WTC11 (cell line): ENCODE measurements around the gene PDCD5. TPM values are rescaled to one million over a fixed set of nuclear protein-coding genes. Genes with fewer than 3 reads are reported as not detected.
"Not testable (repeated sequence)": the region's sequence is repeated elsewhere in the genome, so short reads cannot be mapped to it uniquely, and the experiment has no call there.

Experiments used
- ATAC-seq: fragments of 200-7000 bp; cut with Tn5 transposase; 2 replicates; pipeline ENCODE4 v1.10.0; 2021; ENCODE audit warnings: mild to moderate bottlenecking, moderate library complexity
- CTCF ChIA-PET: fragments of 300-600 bp; sonication (Branson Sonifier 250); formaldehyde crosslinking; loops from one replicate; lab custom pipeline; 2021; ENCODE audit warnings: antibody characterized with exemption; lab: Charles Lee
- POLR2A ChIA-PET: fragments of 350-600 bp; sonication (Branson Sonifier 250); formaldehyde crosslinking; loops from one replicate; lab custom pipeline; 2021; ENCODE audit warnings: antibody characterized with exemption; lab: Charles Lee
- DNase-seq: peaks from one replicate; pipeline ENCODE4 v3.0.0; 2021; ENCODE audit warnings: low spot score
- H3K27ac Mint-ChIP-seq: 2 replicates; pipeline ENCODE4 v1.8.0; 2021; ENCODE audit warnings: mixed read lengths
- H3K27me3 Mint-ChIP-seq: 2 replicates; pipeline ENCODE4 v1.8.0; 2021; ENCODE audit warnings: low read depth, mild to moderate bottlenecking, moderate library complexity, mixed read lengths
- H3K36me3 Mint-ChIP-seq: 2 replicates; pipeline ENCODE4 v1.8.0; 2021; ENCODE audit warnings: mixed read lengths
- H3K4me1 Mint-ChIP-seq: 2 replicates; pipeline ENCODE4 v1.8.0; 2022; ENCODE audit warnings: mixed read lengths
- H3K4me3 Mint-ChIP-seq: 2 replicates; pipeline ENCODE4 v1.8.0; 2021; ENCODE audit warnings: mild to moderate bottlenecking, moderate library complexity, mixed read lengths
- H3K9me3 Mint-ChIP-seq: 2 replicates; pipeline ENCODE4 v1.8.0; 2021; ENCODE audit warnings: mixed read lengths
- CBFB ChIP-seq: sonication (generic); formaldehyde crosslinking; IDR thresholded peaks from 2 replicates; pipeline ENCODE4 v1.8.1; 2022; ENCODE audit warnings: mild to moderate bottlenecking, low read depth, missing genetic modification reagents
- KAT7 ChIP-seq: sonication (generic); formaldehyde crosslinking; IDR thresholded peaks from 2 replicates; pipeline ENCODE4 v1.8.1; 2023; ENCODE audit warnings: missing genetic modification reagents, mild to moderate bottlenecking, borderline replicate concordance
- TCF7 ChIP-seq: sonication (generic); formaldehyde crosslinking; IDR thresholded peaks from 2 replicates; pipeline ENCODE4 v1.8.0; 2022; ENCODE audit warnings: mild to moderate bottlenecking, low read depth, missing genetic modification reagents, moderate library complexity
- TP53 ChIP-seq: sonication (generic); formaldehyde crosslinking; IDR thresholded peaks from 2 replicates; pipeline ENCODE4 v1.8.1; 2023; ENCODE audit warnings: mild to moderate bottlenecking, missing genetic modification reagents
- total RNA-seq: library from RNA; stranded (reverse); gene quantifications from 3 replicates; pipeline ENCODE4 v1.2.3, GENCODE V29; 2021
- TF ChIP-seq, protein P1 (sequence below): sonication (generic); formaldehyde crosslinking; IDR thresholded peaks from 2 replicates; pipeline ENCODE4 v1.8.1; 2022; ENCODE audit warnings: missing genetic modification reagents, borderline replicate concordance
- TF ChIP-seq, protein P2 (sequence below): sonication (generic); formaldehyde crosslinking; conservative IDR thresholded peaks from 2 replicates; pipeline ENCODE4 v1.8.1; 2023; ENCODE audit warnings: mild to moderate bottlenecking, low read depth, missing genetic modification reagents, moderate library complexity
- TF ChIP-seq, protein P3 (sequence below): fragments of 200-600 bp; IDR thresholded peaks from 2 replicates; pipeline ENCODE4 v1.8.0; 2022; ENCODE audit warnings: antibody characterized with exemption
- TF ChIP-seq, protein P4 (sequence below): sonication (generic); formaldehyde crosslinking; IDR thresholded peaks from 2 replicates; pipeline ENCODE4 v1.8.1; 2022; ENCODE audit warnings: mild to moderate bottlenecking, moderate library complexity, missing genetic modification reagents
- TF ChIP-seq, protein P5 (sequence below): sonication (generic); formaldehyde crosslinking; IDR thresholded peaks from 2 replicates; pipeline ENCODE4 v1.8.1; 2022; ENCODE audit warnings: mild to moderate bottlenecking, missing genetic modification reagents, moderate library complexity, borderline replicate concordance
- TF ChIP-seq, protein P6 (sequence below): sonication (generic); formaldehyde crosslinking; IDR thresholded peaks from 2 replicates; pipeline ENCODE4 v1.8.1; 2023; ENCODE audit warnings: mild to moderate bottlenecking, missing genetic modification reagents, borderline replicate concordance

PDCD5 gene
- total RNA-seq, 1 experiment from 2014 or later: 89.5 TPM

DNA sequence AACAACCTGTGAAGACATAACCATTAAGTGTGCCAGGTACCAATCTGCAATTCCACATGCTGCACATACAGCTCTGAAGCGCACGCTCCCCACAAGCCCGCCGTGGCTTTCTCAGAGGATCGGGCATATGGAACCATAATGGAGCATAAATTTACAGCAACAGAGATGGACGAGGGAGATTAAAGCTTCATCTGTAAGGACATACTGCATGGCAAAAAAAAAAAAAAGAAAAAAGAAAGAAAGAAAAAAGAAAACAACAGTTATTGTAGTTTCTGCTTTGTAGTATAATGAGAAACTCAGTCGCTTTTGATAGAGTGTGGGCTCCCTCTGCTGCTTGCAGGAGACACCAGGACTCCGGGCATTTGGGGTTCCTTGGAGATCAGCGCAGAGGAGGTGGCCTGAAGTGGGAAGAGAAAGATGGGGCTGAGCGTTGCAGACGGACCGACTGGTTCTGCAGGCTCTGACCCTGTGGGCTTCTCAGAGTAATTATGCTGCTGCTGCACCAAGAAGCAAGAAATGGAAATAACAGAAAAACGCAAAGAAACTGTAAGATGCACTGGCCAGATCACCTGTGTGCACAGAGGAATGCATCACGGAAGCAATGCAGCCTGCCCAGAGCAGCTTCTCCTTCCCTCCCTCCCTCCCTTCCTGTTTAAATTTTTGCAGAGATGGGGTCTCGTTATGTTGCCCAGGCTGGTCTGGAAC, 10.8 kb upstream of the PDCD5 start:
- Mint-ChIP-seq H3K36me3 (no peaks in the 10 kb centered on the region), H3K4me3 (peak overlapping the region; percentile 50), H3K9me3 (no peaks in the 10 kb centered on the region), H3K27ac (no peak overlapping the region), H3K27me3 (peaks cover 2% of the 10 kb centered on the region; the same call in 1 of the 2 replicates), H3K4me1 (peaks cover 5% of the 10 kb centered on the region; the same call in 1 of the 2 replicates)
- no peak for TF ChIP-seq TP53 (CRISPR knock-in tag)
- peak; percentile 95 for ATAC-seq
- CTCF ChIA-PET: interaction anchor here (0.6 to 1.5 kb wide), 12 partner anchors 9 to 542 kb away, joined by 3 to 10 read pairs (median 4); partner anchors contain the start of gene PDCD5
- peak; percentile 65 for DNase-seq
- POLR2A ChIA-PET: no interaction called here

DNA sequence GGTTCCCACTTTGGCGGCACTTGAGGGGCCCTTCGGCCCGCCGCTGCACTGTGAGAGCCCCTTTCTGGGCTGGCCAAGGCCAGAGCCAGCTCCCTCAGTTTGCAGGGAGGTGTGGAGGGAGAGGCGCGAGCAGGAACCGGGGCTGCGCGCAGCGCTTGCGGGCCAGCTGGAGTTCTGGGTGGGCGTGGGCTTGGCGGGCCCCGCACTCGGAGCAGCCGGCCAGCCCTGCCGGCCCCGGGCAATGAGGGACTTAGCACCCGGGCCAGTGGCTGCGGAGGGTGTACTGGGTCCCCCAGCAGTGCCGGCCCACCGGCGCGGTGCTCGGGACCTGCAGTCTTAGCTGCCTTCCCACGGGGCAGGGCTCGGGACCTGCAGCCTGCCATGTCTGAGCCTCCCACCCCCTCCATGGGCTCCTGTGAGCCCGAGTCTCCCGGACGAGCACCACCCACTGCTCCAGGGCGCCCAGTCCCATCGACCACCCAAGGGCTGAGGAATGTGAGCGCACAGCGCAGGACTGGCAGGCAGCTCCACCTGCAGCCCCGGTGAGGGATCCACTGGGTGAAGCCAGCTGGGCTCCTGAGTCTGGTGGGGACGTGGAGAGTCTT, 9.4 kb upstream of the PDCD5 start:
- H3K4me1 Mint-ChIP-seq, H3K4me3 Mint-ChIP-seq, DNase-seq, H3K36me3 Mint-ChIP-seq, POLR2A ChIA-PET, H3K9me3 Mint-ChIP-seq, H3K27me3 Mint-ChIP-seq, ATAC-seq, H3K27ac Mint-ChIP-seq: not testable (repeated sequence)
- CTCF ChIA-PET: interaction anchor here (0.6 kb wide), 1 partner anchor 355 kb away, joined by 3 read pairs; no protein-coding TSS in a partner anchor

DNA sequence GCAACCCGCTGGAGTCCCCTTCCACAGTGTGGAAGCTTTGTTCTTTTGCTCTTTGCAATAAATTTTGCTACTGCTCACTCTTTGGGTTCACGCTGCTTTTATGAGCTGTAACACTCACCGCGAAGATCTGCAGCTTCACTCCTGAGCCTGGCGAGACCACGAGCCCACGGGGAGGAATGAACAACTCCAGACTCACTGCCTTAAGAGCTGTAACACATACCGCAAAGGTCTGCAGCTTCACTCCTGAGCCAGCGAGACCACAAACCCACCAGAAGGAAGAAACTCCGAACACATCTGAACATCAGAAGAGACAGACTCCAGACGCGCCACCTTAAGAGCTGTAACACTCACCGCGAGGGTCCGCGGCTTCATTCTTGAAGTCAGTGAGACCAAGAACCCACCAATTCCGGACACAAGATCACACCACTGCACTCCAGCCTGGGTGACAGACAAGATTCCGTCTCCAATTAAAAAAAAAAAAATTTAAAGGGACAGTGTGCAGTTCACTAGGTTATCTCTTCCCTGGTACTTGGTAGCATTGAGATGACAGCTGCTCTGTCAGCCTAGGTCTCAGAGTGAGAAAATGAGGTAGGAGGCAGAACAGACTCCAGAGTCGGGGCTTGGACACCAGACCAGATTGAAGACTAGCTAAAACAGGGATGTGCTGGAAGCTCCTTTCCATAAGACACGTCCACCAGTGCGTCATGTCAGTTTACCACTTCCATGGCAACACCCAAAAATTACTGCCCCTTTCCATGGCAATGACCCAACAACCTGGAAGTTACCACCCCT, 8.1 kb upstream of the PDCD5 start:
- H3K27ac Mint-ChIP-seq, H3K9me3 Mint-ChIP-seq, H3K27me3 Mint-ChIP-seq, DNase-seq, ATAC-seq, H3K36me3 Mint-ChIP-seq, H3K4me1 Mint-ChIP-seq, CTCF ChIA-PET, H3K4me3 Mint-ChIP-seq: not testable (repeated sequence)
- POLR2A ChIA-PET: interaction anchor here (0.6 kb wide), 1 partner anchor 769 kb away, joined by 5 read pairs; no protein-coding TSS in a partner anchor

DNA sequence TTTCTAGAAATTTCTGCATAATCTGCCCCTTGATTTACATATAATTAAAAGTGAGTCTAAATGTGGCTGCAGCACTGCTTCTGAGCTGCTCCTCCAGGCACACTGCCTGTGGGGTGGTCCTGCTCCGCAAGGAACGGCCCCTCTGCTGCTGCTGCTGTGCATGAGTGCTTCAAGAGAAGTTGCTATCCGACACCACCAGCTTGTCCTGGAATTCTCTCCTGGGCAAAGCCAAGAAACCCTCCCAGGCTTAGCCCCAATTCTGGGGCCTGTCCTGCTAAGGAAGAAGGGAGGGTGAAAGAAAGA, 7.5 kb upstream of the PDCD5 start:
- POLR2A ChIA-PET: interaction anchor here (0.6 kb wide), 1 partner anchor 769 kb away, joined by 5 read pairs; no protein-coding TSS in a partner anchor
- CTCF ChIA-PET: no interaction called here
- peaks cover 14% of the 10 kb centered on the region for H3K27me3 Mint-ChIP-seq
- ATAC-seq (no peak), DNase-seq (no peak)
- H3K4me1 Mint-ChIP-seq: peaks cover 5% of the 10 kb centered on the region; the same call in 1 of the 2 replicates
- H3K4me3 Mint-ChIP-seq: no peak overlapping the region
- no peaks in the 10 kb centered on the region for H3K36me3 Mint-ChIP-seq
- H3K9me3 Mint-ChIP-seq: peaks cover 7% of the 10 kb centered on the region; the same call in 1 of the 2 replicates
- no peak overlapping the region for H3K27ac Mint-ChIP-seq
- TF ChIP-seq, protein P1, sequence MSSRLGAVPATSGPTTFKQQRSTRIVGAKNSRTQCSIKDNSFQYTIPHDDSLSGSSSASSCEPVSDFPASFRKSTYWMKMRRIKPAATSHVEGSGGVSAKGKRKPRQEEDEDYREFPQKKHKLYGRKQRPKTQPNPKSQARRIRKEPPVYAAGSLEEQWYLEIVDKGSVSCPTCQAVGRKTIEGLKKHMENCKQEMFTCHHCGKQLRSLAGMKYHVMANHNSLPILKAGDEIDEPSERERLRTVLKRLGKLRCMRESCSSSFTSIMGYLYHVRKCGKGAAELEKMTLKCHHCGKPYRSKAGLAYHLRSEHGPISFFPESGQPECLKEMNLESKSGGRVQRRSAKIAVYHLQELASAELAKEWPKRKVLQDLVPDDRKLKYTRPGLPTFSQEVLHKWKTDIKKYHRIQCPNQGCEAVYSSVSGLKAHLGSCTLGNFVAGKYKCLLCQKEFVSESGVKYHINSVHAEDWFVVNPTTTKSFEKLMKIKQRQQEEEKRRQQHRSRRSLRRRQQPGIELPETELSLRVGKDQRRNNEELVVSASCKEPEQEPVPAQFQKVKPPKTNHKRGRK (CRISPR knock-in tag): no peak
- TF ChIP-seq, protein P2, sequence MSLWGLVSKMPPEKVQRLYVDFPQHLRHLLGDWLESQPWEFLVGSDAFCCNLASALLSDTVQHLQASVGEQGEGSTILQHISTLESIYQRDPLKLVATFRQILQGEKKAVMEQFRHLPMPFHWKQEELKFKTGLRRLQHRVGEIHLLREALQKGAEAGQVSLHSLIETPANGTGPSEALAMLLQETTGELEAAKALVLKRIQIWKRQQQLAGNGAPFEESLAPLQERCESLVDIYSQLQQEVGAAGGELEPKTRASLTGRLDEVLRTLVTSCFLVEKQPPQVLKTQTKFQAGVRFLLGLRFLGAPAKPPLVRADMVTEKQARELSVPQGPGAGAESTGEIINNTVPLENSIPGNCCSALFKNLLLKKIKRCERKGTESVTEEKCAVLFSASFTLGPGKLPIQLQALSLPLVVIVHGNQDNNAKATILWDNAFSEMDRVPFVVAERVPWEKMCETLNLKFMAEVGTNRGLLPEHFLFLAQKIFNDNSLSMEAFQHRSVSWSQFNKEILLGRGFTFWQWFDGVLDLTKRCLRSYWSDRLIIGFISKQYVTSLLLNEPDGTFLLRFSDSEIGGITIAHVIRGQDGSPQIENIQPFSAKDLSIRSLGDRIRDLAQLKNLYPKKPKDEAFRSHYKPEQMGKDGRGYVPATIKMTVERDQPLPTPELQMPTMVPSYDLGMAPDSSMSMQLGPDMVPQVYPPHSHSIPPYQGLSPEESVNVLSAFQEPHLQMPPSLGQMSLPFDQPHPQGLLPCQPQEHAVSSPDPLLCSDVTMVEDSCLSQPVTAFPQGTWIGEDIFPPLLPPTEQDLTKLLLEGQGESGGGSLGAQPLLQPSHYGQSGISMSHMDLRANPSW: no peak
- TF ChIP-seq, protein P3, sequence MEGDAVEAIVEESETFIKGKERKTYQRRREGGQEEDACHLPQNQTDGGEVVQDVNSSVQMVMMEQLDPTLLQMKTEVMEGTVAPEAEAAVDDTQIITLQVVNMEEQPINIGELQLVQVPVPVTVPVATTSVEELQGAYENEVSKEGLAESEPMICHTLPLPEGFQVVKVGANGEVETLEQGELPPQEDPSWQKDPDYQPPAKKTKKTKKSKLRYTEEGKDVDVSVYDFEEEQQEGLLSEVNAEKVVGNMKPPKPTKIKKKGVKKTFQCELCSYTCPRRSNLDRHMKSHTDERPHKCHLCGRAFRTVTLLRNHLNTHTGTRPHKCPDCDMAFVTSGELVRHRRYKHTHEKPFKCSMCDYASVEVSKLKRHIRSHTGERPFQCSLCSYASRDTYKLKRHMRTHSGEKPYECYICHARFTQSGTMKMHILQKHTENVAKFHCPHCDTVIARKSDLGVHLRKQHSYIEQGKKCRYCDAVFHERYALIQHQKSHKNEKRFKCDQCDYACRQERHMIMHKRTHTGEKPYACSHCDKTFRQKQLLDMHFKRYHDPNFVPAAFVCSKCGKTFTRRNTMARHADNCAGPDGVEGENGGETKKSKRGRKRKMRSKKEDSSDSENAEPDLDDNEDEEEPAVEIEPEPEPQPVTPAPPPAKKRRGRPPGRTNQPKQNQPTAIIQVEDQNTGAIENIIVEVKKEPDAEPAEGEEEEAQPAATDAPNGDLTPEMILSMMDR: no peak
- no peak for TF ChIP-seq TCF7
- no peak for TF ChIP-seq KAT7 (CRISPR knock-in tag)
- TF ChIP-seq, protein P4, sequence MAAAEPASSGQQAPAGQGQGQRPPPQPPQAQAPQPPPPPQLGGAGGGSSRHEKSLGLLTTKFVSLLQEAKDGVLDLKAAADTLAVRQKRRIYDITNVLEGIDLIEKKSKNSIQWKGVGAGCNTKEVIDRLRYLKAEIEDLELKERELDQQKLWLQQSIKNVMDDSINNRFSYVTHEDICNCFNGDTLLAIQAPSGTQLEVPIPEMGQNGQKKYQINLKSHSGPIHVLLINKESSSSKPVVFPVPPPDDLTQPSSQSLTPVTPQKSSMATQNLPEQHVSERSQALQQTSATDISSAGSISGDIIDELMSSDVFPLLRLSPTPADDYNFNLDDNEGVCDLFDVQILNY (CRISPR knock-in tag): no peak
- TF ChIP-seq CBFB: no peak
- TF ChIP-seq, protein P5, sequence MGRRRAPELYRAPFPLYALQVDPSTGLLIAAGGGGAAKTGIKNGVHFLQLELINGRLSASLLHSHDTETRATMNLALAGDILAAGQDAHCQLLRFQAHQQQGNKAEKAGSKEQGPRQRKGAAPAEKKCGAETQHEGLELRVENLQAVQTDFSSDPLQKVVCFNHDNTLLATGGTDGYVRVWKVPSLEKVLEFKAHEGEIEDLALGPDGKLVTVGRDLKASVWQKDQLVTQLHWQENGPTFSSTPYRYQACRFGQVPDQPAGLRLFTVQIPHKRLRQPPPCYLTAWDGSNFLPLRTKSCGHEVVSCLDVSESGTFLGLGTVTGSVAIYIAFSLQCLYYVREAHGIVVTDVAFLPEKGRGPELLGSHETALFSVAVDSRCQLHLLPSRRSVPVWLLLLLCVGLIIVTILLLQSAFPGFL: no peak
- TF ChIP-seq, protein P6, sequence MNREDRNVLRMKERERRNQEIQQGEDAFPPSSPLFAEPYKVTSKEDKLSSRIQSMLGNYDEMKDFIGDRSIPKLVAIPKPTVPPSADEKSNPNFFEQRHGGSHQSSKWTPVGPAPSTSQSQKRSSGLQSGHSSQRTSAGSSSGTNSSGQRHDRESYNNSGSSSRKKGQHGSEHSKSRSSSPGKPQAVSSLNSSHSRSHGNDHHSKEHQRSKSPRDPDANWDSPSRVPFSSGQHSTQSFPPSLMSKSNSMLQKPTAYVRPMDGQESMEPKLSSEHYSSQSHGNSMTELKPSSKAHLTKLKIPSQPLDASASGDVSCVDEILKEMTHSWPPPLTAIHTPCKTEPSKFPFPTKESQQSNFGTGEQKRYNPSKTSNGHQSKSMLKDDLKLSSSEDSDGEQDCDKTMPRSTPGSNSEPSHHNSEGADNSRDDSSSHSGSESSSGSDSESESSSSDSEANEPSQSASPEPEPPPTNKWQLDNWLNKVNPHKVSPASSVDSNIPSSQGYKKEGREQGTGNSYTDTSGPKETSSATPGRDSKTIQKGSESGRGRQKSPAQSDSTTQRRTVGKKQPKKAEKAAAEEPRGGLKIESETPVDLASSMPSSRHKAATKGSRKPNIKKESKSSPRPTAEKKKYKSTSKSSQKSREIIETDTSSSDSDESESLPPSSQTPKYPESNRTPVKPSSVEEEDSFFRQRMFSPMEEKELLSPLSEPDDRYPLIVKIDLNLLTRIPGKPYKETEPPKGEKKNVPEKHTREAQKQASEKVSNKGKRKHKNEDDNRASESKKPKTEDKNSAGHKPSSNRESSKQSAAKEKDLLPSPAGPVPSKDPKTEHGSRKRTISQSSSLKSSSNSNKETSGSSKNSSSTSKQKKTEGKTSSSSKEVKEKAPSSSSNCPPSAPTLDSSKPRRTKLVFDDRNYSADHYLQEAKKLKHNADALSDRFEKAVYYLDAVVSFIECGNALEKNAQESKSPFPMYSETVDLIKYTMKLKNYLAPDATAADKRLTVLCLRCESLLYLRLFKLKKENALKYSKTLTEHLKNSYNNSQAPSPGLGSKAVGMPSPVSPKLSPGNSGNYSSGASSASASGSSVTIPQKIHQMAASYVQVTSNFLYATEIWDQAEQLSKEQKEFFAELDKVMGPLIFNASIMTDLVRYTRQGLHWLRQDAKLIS (CRISPR knock-in tag): no peak
